GM19372 (cell line): ENCODE results near the gene UBE2M.
"Not testable (repeated sequence)": the region's sequence is repeated elsewhere in the genome, so short reads cannot be mapped to it uniquely, and the experiment has no call there.

Experiments used
- ATAC-seq: cut with Tn5 transposase; IDR thresholded peaks from one replicate; pipeline ENCODE4 v1.9.1; 2021; ENCODE audit warnings: mild to moderate bottlenecking, low read depth, moderate library complexity; ENCODE audit not compliant: unreplicated experiment

UBE2M gene

GRCh38 chr19:58515259-58515658 is 43.2 kb downstream of the UBE2M start:
- ATAC-seq, result no peak

DNA sequence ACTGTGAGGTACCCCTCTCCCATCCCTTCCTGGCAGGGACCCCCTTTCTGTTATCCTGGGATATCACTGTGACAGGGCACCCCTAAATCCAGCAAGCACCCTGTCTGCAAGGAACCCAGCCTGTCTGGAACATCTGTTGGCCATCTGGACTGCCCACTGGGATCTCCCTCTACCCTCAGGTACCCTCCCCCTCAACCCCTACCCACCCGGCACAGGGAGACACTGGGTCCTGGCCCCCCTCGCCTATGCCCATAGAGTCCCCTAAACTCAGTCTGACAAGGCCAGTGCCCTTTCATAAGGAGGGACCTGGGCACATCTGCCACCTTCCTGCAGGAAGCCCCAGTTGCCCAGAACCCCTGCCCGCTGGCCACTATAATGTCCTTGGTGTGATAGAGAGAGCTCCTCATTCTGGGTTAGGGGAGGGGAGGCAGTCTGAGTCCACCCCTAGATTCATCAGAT is 43.8 kb downstream of the UBE2M start:
- ATAC-seq, result no peak

DNA sequence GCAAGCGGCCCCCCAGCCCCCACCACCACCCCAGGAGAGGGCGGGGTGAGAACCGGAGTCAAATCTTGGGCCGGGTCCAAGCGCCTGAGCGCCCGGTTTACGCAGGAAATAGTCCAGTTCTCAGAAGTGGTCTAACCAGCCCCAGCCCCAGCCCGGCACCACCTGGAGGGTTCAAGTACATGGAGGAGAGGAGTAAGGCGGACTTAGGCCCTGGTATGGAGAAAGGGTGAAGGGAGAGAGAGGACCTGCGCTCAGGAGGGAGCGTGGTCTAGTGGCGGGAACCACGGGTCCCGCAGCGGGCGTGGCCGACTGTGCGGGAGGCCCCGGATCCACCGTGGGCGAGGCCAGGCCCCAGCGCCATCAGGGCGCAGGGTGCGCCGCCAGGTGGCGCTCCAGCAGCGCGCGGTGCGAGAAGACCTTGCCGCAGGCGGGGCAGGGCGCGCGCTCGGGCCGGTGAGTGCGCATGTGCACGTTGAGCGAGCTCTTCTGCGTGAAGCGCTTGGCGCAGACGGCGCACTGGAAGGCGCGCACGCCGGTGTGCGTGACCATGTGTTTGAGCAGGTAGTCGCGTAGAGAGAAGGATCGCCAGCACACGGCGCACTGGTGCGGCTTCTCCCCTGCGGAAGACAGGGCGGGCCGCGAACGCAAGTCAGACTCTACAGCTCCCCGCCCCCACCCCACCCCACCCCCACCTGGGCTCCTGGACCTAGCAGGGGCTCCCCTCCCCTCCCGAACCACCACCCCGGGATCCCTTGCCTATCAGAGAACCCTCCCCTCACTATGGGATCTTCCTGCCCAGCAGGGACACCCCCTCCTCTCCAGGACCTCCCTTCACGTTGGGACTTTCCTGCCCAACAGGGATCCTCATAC is 44.5 kb downstream of the UBE2M start:
- peak; percentile 79 for ATAC-seq

DNA sequence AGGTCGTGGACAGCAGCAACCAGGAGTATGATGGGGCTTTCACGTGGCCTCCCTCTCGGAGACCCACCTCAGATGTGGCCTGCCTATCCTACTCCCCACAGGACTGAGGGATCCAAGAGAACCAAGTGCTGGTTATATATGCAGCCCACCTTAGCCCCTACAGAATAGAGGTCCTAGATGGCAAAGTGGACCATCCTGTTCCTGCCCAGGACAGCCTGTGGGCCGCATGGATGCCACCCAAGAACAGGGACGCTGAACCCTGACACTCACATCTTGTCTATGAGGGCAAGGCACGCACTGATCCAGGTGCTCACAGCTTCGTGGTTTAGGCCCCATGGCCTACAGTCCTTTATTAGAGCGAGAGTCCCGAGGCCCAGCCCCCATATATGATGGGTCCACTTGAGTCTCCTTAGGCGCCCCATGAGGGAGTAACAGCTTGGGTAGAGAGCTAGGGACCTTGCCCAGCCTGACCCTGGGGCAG is 45.2 kb downstream of the UBE2M start:
- peak; percentile 3 for ATAC-seq

GRCh38 chr19:58511353-58512208 is 46.8 kb downstream of the UBE2M start, which contains the start of gene SLC27A5:
TSS of gene SLC27A5 (minus strand) at chr19:58511992. CDS start at chr19:58511955, 37 bp downstream.
- no peak for ATAC-seq

GRCh38 chr19:58510084-58510862 is 48.1 kb downstream of the UBE2M start:
- no peak for ATAC-seq

DNA sequence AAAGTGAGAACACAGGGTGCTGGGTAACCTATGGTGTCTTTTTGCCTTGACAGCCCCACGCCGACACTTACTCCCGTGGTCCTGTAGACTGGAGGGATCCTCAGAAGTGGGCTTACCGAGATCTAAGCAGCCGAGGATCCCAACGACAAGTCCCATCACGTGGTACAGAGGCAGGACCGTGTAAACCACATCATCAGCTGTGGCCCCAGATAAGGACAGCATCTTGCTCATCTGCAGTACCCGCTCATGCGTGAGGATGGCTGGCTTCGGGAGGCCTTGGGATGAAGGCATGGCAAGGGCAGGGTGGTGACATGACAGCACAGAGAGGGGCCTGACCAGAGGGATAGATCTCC is 48.7 kb downstream of the UBE2M start:
- ATAC-seq, result no peak

DNA sequence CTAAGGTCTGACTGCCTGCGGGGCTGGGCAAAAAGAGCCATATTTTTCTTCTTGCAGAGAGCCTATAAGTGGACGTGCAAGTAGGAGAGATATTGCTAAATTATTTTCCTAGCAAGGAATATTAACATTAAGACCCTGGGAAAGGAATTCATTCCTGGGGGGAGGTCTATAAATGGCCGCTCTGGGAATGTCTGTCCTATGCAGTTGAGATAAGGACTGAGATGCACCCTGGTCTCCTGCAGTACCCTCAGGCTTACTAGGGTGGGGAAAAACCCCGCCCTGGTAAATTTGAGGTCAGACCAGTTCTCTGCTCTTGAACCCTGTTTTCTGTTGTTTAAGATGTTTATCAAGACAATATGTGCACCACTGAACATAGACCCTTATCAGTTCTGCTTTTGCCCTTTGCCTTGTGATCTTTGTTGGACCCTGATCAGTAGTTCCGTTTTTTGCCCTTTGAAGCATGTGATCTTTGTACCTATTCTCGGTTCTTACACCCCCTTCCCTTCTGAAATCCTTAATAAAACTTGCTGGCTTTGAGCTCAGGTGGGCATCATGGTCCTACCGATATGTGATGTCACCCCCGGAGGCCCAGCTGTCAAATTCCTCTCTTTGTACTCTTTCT is 50.7 kb downstream of the UBE2M start:
- ATAC-seq, result not testable (repeated sequence)
